Retina (tissue), 1 donor: ENCODE results near the gene NPW.

Experiments
- DNase-seq: peaks from one replicate; pipeline ENCODE4 v3.0.0-alpha.2; 2016

The NPW gene

GRCh38 chr16:2056077-2056476 lies 36.5 kb downstream of the NPW start:
- no peak for DNase-seq

GRCh38 chr16:2056681-2057407 lies 37.3 kb downstream of the NPW start:
- DNase-seq: no peak

DNA sequence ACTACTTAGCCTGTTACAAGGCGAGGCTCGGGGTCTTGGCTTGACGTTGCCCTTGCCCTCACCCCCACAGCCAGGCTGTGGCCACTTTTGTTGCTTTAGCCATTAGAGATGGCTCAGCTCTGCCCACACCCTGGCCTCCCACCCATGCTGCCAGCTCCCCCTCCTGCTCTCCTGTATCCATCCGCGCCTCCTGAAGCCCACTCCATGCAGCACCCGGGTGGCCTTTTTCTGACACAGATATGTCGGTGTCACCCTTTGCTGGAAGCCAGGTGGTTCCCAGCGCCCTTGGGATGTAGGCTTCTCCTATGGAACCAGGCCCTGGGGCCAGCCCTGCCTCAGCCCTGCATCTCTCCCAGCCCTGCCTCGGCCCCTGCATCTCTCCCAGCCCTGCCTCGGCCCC lies 37.9 kb downstream of the NPW start:
- no peak for DNase-seq

GRCh38 chr16:2058420-2058819 lies 38.8 kb downstream of the NPW start:
- peak; percentile 8 for DNase-seq

DNA sequence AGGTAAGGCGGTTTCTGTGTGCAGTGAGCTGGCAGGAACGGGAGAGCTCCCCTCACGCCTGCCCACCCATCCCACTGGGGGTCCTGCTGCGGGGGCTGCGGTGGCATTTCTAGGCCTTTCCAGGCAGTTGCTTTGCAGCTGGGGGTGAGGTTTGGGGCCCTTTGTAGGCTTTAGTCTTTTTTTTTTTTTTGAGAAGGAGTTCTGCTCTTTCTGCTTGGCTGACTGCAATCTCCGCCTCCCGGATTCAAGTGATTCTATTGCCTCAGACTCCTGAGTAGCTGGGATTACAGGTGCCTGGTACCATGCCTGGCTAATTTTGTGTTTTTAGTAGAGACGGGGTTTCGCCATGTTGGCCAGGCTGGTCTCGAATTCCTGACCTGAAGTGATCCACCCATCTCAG lies 39.3 kb downstream of the NPW start:
- DNase-seq: no peak

GRCh38 chr16:2060346-2060745 lies 40.8 kb downstream of the NPW start:
- no peak for DNase-seq

DNA sequence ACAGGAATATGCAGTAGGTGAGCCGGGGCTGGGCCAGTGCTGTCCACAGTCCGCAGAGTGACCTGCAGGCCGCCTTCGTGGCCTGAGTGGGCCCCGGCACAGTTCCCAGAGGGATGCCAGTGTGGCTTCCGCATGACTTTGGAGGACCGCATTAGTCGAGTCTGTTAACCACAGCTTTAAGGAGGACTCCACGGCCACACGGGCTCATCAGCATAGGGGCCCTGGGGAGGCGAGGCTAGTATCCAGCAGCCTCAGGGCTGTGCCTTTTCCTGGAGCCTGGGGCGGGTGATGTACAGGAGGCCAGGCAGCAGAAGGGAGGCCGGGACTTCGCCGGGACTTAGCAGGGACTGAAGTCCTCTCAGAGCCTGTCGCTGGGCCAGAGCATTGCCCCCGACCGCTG lies 41.4 kb downstream of the NPW start:
- DNase-seq: no peak

DNA sequence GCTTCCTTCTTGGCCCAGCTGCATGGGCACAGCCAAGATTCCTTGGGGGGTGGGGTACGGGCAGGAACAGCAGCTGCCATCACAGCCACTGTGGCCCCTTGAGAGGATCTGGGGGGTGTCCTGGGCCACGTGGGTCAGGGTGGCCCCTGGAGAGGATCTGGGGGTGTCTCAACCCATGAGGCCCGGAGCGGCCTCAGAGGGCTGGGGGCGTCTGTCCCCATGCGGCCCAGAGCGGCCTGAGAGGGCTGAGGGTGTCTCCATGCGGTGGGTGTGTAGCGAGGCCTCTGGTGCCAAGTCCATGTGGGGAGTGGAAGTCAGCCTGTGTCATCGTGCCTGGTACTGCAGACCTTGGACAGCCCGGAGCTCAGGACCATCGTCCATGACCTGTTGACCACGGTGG lies 41.9 kb downstream of the NPW start:
- DNase-seq: no peak

DNA sequence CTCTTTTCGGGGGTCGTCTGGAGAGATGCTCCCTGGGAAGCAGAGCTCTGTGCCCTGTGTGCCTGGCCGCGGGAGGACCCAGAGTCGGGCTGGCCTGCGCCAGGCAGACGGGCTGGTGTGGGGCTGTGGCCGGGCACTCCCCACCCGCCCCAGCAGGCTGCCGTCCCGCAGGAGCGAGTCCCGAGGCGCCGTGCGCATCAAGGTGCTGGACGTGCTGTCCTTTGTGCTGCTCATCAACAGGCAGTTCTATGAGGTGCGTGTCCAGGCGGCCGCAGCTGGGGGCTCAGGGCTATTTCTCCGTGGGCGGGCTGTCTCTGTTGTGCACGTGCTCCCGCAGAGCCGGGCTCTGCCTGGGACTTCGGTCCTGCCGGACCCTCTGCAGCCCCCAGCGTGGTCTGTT lies 43.2 kb downstream of the NPW start:
- DNase-seq: no peak

- DNase-seq: no peak
Measured at GRCh38 chr16:2063861-2064260, 44.3 kb downstream of the NPW start.

- DNase-seq: no peak
Measured at GRCh38 chr16:2064368-2064945, 44.9 kb downstream of the NPW start.

DNA sequence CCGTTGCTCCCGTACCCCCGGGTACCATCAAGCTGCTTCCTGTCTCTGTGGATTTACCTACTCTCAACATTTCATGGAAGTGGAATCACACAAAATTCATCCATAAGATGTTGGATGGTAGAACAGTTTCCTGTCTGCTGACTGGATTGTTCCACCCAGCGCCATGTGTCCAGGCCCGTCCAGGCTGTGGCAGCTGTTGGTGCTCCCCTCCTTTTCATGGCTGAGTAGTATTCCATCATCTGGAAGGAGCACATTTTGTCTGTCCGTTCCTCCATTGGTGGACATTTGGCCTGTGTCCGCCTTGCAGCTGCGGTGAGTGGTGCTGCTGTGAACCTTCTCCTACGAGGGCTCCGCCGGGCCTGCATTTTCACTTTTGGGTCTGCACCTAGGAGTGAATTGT lies 46.6 kb downstream of the NPW start:
- no peak for DNase-seq
